Mucosa of rectum (tissue), 2 donors: Measurements from ENCODE around the gene TESPA1.

Source experiments
- H3K27ac ChIP-seq, 2 donors: one replicate each; pipeline ENCODE4 v1.7.0; 2013; ENCODE audit warnings: inconsistent platforms in 2 of 2, low read depth in 2 of 2, low read length in 2 of 2
- H3K27me3 ChIP-seq, 2 donors: one replicate each; pipeline ENCODE4 v1.7.0; 2013; ENCODE audit warnings: low read length in 2 of 2; ENCODE audit not compliant: control insufficient read depth in 2 of 2, insufficient read depth in 2 of 2
- H3K36me3 ChIP-seq, 2 donors: one replicate each; pipeline ENCODE4 v1.7.0; 2013; ENCODE audit warnings: low read length in 2 of 2; ENCODE audit not compliant: control insufficient read depth in 2 of 2, insufficient read depth in 2 of 2
- H3K4me1 ChIP-seq, 2 donors: one replicate each; pipeline ENCODE4 v1.7.0; 2013; ENCODE audit warnings: low read length in 2 of 2, mild to moderate bottlenecking in 1 of 2; ENCODE audit not compliant: control insufficient read depth in 2 of 2, insufficient read depth in 2 of 2
- H3K4me3 ChIP-seq, 2 donors: one replicate each; pipeline ENCODE4 v1.7.0; 2013; ENCODE audit warnings: low read length in 2 of 2
- H3K9ac ChIP-seq, 2 donors: one replicate each; pipeline ENCODE4 v1.7.0; 2013; ENCODE audit warnings: low read length in 2 of 2, low read depth in 1 of 2, mild to moderate bottlenecking in 1 of 2
- H3K9me3 ChIP-seq, 2 donors: one replicate each; pipeline ENCODE4 v1.7.0; 2013; ENCODE audit warnings: low read length in 2 of 2; ENCODE audit not compliant: control insufficient read depth in 2 of 2
- donor health status: healthy.
- donor health status: Normal muscosa, but diverticular disease.

The TESPA1 gene

GRCh38 chr12:54998958-54999510 is 14.5 kb upstream of the TESPA1 start:
- Histone ChIP-seq H3K9me3 (no peaks in the 10 kb centered on the region), H3K27me3 (no peaks in the 10 kb centered on the region), H3K4me1 (no peaks in the 10 kb centered on the region), H3K36me3 (no peaks in the 10 kb centered on the region), H3K27ac (no peak overlapping the region), H3K9ac (no peak overlapping the region), H3K4me3 (no peak overlapping the region)

GRCh38 chr12:54997929-54998522 is 13.5 kb upstream of the TESPA1 start:
- no peaks in the 10 kb centered on the region for H3K36me3 ChIP-seq
- no peak overlapping the region for H3K9ac ChIP-seq
- no peak overlapping the region for H3K27ac ChIP-seq
- H3K4me3 ChIP-seq: no peak overlapping the region
- H3K9me3 ChIP-seq: no peaks in the 10 kb centered on the region
- H3K27me3 ChIP-seq: no peaks in the 10 kb centered on the region
- no peaks in the 10 kb centered on the region for H3K4me1 ChIP-seq

DNA sequence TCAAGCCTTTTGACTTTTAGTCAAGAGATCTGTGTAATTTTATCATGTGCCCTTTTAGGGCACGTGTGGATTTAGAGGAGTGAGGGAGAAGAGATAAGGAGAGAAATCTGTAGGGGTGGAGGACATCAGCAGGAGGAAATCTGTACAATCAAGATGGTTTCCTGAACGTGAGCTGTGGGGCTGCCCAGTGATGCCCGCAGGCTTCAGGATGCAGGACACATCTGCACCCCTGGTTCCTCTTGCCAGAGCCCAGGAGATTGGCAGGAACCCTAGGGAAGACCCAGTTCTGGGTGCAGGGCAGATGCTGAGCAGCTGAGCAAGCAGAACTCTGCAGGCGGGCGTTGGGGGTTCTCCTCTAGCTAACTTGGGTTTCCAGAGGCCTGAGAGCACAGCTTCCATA is 11.6 kb upstream of the TESPA1 start:
- Histone ChIP-seq H3K27me3 (no peaks in the 10 kb centered on the region), H3K9me3 (no peaks in the 10 kb centered on the region), H3K4me3 (no peak overlapping the region), H3K27ac (no peak overlapping the region), H3K36me3 (no peaks in the 10 kb centered on the region), H3K4me1 (no peaks in the 10 kb centered on the region), H3K9ac (no peak overlapping the region)

DNA sequence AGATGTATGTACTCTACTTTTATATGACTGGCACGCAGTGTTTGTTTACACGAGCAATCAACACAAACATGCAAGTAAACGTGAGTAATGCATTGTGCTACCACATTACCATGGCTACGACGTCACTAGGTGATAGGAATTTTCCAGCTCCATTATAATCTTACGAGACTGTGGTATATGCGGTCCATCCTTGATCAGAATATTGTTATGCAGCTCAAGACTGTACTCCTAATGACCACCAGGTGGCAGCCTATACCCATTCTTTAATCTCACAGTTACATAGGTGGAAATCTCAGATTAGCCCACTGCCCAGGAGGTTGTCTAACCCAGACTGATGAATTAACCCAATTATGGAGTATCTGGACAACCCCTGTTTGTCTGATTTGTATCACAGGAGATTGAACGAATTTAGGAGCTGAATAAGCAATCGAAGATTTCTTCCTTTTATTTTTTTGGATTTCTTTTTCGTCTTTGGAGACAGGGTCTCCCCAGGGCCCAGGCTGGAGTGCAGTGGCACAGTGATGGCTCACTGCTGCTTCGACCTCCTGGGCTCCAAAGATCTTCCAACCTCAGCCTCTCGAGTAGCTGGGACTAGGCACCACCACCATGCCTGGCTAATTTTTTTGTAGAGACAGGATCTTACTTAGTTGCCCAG is 8.7 kb upstream of the TESPA1 start:
- Histone ChIP-seq H3K9me3 (no peaks in the 10 kb centered on the region), H3K27ac (no peak overlapping the region), H3K9ac (no peak overlapping the region)

DNA sequence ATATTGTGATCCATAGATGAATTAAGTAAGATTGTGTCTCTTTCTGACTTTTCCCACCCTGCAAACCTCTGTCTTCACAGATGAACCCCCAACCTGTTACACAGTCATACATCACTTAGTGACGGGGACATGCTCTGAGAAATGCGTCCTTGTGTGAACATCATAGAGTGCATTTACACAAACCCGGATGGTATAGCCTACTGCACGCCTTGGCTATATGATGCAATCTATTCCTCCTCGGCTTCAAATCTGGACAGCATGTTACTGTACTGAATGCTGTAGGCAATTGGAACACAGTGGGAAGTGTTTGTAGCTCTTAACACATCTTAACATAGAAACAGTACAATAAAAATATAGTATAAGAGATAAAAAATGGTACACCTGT is 7.4 kb upstream of the TESPA1 start:
- H3K9me3 ChIP-seq: no peaks in the 10 kb centered on the region
- no peak overlapping the region for H3K27ac ChIP-seq
- H3K4me1 ChIP-seq: no peaks in the 10 kb centered on the region
- no peak overlapping the region for H3K4me3 ChIP-seq
- no peak overlapping the region for H3K9ac ChIP-seq
- no peaks in the 10 kb centered on the region for H3K27me3 ChIP-seq
- H3K36me3 ChIP-seq: no peaks in the 10 kb centered on the region

More for the DNA sequence above, 8.7 kb upstream of the TESPA1 start:
- Histone ChIP-seq H3K4me3 (no peak overlapping the region), H3K36me3 (no peaks in the 10 kb centered on the region), H3K27me3 (no peaks in the 10 kb centered on the region), H3K4me1 (no peaks in the 10 kb centered on the region)

- Histone ChIP-seq H3K36me3 (no peaks in the 10 kb centered on the region), H3K27me3 (no peaks in the 10 kb centered on the region), H3K9me3 (no peaks in the 10 kb centered on the region), H3K9ac (no peak overlapping the region), H3K27ac (peak overlapping the region in 1 of 2 donors; percentile 25), H3K4me1 (no peaks in the 10 kb centered on the region), H3K4me3 (no peak overlapping the region)
These were observed 6.8 kb upstream of the TESPA1 start for GRCh38 chr12:54991161-54991990.

DNA sequence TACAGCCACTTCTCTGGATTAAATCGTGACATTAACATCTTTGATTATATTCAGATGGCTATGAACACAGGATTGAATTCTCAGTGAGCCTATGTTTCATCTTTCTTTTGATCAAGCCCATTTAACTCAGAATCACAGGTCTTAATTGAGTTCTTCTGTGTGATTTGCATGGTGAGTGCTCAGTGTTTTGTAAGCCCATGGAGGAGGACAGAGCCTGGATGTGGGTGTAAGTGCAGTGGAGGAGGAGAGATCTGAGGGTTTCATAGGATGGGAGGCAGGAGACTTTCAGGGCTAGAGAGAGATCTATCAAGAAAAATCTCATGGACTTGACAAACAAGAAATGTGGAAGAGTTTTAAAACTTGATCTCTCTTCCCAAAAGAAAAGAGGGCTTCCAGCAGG is 5.3 kb upstream of the TESPA1 start:
- Histone ChIP-seq H3K4me1 (no peaks in the 10 kb centered on the region), H3K36me3 (no peaks in the 10 kb centered on the region), H3K4me3 (no peak overlapping the region), H3K27me3 (no peaks in the 10 kb centered on the region), H3K9ac (no peak overlapping the region), H3K27ac (no peak overlapping the region), H3K9me3 (no peaks in the 10 kb centered on the region)

DNA sequence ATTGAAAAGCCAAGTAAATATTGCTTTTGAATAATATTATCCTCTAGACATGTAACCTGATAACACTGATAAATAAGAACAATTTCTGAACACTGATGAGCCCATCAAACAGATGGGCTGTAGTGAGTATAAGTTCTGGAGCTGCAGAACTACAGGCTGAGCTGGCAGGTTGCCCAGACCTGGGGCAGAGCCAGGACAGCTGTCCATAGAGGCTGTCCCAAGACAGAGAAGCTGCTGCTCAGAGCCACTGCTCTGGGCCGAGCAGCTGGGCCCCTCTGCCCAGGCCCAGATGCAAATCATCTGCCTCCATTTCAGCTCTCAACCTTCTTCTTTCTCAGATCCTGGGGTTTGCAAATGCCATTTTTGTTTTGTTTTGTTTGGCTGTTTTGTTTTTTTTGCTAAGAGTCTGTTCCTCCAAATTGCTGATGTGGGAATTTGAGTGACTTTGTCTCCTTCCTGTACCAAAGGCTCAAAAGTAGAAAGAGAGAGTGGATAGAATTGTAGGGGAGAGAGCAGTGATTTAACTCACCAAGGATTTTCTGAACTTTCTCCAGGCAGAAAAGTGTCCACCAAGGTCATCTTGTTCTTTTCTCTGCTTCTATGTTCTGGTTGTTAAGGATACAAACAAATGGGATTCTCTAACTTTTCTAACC is 4.0 kb upstream of the TESPA1 start:
- no peak overlapping the region for H3K9ac ChIP-seq
- no peaks in the 10 kb centered on the region for H3K36me3 ChIP-seq
- no peaks in the 10 kb centered on the region for H3K27me3 ChIP-seq
- H3K9me3 ChIP-seq: no peaks in the 10 kb centered on the region
- H3K4me1 ChIP-seq: peaks cover 0 to 3% of the 10 kb centered on the region in 2 donors
- no peak overlapping the region for H3K27ac ChIP-seq
- H3K4me3 ChIP-seq: no peak overlapping the region

DNA sequence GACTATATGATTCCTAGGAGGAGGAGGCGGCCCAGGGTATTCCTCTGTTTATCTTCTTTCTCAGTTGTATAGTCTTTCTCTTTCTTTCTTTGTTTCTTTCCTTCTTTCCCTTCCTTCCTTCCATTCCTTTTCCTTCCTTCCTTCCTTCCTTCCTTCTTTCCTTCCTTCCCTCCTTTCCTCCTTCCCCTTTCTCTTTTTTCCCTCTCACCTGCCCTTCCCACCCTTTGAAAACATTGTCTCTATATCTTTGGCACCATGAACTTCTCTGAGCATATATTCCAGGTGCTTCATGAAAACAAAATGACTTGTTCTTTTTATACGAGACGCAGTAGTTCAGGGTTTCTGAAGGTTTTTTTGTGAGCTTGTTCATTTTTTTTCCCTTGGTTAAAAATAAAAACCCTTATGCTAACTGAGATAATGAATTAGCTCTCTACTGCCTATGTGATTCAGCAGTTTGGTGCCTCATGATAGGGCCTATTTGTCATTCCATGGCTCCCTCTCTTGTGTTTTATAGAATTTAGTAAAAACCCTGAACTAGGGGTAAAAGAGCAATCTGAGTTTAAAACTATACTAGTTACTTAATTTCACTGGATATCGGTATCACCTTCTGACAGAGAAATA is 3.2 kb upstream of the TESPA1 start:
- Histone ChIP-seq H3K27ac (no peak overlapping the region), H3K4me1 (peaks cover 0 to 3% of the 10 kb centered on the region in 2 donors), H3K9me3 (no peaks in the 10 kb centered on the region), H3K4me3 (no peak overlapping the region), H3K36me3 (no peaks in the 10 kb centered on the region), H3K9ac (no peak overlapping the region), H3K27me3 (no peaks in the 10 kb centered on the region)
